NCI-H69 (cell line): ENCODE measurements around the gene TBCEL.
"Not testable (repeated sequence)": the region's sequence is repeated elsewhere in the genome, so short reads cannot be mapped to it uniquely, and the experiment has no call there.

Experiments used
- DNase-seq: peaks from one replicate; lab custom pipeline; 2025; lab: John Stamatoyannopoulos, UW

TBCEL gene, protein sequence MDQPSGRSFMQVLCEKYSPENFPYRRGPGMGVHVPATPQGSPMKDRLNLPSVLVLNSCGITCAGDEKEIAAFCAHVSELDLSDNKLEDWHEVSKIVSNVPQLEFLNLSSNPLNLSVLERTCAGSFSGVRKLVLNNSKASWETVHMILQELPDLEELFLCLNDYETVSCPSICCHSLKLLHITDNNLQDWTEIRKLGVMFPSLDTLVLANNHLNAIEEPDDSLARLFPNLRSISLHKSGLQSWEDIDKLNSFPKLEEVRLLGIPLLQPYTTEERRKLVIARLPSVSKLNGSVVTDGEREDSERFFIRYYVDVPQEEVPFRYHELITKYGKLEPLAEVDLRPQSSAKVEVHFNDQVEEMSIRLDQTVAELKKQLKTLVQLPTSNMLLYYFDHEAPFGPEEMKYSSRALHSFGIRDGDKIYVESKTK

DNA sequence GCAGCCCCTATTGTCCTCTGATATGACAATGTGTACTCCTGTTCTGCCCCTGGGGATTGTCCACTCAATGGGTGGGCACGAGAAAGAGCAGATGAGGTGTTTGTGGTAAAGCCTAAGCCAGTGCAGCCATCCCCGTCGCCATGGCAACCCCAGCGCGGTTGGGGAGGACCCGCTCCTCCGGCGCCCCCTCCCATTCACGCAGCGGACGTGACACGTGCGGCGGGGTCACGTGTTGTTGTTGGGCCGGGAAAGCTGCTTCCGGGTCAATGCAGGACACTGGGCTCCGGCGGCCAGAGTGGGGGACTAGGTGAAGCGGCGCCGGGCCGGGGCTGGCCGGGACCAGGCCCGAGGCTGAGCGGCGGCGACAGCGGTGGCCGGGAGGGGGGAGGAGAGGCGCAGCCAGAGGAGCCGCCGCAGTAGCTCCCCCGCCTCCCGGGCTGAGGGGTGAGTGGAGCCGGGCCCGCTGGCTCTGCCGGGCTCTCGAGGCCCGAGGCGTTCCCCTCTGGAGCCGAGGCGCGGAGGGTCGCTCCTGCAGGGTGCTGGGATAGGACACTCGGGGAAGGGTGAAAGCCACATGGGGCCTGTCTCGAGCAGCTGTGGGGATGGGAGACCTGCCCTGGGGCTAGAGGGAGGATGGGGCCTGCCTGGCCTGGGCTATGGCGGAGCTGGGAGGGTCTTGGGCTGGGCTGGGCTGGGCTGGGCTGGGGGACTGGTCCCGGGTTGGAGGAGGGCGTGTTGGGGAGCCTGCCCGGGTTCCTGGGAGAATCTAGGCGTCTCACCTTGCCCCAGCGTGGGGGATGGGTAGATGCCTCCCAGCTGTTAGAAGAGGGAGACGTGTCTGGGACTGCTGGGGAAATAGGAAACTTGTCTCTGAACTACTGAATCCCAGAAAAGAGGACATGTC, at the start of gene TBCEL:
TSS of gene TBCEL (plus strand) at position 255 of the 904 bp plus-strand sequence. CDS start 21,589 bp downstream, outside the sequence.
- DNase-seq, result peak; percentile 96

- DNase-seq, result no peak
These were observed 49.4 kb upstream of the TBCEL start for GRCh38 chr11:120974466-120974865.

GRCh38 chr11:120974965-120975364, 48.9 kb upstream of the TBCEL start:
- no peak for DNase-seq

DNA sequence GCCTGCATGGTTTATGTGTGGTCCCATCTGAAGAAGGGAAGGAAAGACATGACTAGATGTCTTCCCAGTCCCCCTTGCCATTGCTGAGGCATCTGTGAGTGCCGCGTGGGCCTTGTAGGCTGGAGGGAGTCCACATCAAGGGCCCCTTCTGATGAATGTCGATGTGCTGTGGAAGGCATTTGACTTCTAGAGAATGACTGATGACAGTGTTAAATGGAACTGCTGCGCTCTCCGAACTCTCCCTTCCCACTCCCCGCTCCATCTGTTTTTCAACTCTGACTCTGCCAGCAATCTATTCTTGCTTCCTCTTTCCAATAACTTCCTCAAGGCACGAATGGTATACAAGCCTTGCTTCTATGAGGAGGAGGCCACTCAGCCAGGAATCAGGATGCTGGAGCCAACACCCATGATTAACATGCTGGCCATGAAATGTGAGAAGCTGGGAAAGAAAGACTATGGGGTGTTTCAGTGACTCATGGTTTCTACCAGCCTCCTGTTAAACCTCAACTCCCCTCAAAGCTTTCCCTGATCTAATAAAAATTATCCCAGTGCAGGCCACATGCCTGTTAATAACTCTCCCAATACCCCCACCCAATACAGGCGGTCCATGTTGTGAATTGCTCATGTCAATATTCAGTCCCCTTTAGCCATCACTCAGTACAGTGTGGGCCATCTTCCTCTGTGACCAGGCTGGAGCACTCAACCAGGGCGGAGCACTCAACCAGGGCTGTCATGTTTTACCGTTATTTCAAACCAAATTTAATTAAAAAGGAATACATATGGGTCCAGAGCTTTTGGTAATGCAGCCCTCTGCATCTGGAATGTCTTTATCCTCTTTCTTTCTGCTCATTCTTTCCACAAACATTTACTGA, 46.4 kb upstream of the TBCEL start:
- DNase-seq, result no peak

- DNase-seq, result no peak
These were observed 45.2 kb upstream of the TBCEL start for GRCh38 chr11:120978701-120979100.

GRCh38 chr11:120985718-120986569, 38.0 kb upstream of the TBCEL start:
- DNase-seq, result peak; percentile 90

- DNase-seq, result no peak
These were observed 35.3 kb upstream of the TBCEL start for GRCh38 chr11:120988603-120989002.

- DNase-seq, result no peak
These were observed 31.8 kb upstream of the TBCEL start for GRCh38 chr11:120991830-120992686.

DNA sequence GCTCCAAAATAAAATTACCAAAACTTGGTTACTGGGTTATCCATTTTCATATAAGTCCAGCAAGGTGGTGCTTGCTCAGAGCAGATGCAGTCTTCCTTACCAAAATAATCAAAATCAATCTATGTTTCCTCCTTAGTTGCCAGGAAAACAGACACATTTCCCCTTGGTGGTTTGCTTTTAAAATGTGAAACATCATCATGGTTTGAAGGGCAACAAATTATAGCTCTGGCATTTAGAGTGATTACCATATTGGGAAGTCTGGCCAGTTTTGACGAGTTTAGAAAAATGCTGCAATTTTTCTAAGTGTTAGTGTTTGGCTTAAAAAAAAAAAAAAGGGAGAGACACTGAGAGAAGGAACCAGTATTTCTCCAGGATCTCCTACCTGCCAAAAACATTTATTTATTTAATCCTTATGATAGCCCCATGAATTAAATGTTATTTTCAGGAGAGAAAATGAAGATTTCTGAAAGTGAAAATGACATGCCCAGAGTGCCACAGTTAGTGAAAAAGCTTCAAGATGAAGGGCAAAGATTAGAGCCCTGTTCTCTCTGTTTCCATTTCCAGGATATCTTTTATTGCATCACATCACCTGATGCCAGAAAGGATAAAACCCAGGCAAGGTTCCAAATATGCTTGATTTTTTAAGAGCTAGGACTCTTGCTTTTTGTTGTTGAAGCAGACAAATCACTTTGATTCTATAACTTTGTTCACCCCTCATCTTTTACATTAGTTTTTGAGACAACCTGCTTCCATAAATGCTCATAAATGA, 29.6 kb upstream of the TBCEL start:
- DNase-seq, result no peak

- no peak for DNase-seq
These were observed 28.7 kb upstream of the TBCEL start for GRCh38 chr11:120995184-120995583.

GRCh38 chr11:120996973-120997372, 26.9 kb upstream of the TBCEL start:
- no peak for DNase-seq

DNA sequence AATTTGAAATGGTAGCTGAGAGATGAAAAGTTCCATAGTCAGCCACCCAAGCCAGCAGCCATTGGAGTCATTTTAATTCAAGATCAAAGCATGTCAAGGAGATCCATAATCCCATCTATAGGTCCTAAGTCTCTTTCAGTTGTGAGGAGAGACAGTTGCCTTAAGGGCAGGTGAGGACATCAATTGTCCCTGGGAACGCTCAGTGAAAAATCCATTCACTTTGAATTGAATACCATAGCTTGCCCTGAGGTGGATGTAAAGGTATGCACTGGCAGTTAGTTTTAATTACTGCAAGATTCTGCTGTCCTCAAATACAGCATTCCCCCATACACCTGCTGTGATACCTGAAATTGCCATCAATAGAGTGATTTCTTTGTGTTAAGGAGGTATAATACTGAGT, 25.3 kb upstream of the TBCEL start:
- DNase-seq, result no peak

GRCh38 chr11:121004206-121004840, 19.6 kb upstream of the TBCEL start:
- DNase-seq, result no peak

DNA sequence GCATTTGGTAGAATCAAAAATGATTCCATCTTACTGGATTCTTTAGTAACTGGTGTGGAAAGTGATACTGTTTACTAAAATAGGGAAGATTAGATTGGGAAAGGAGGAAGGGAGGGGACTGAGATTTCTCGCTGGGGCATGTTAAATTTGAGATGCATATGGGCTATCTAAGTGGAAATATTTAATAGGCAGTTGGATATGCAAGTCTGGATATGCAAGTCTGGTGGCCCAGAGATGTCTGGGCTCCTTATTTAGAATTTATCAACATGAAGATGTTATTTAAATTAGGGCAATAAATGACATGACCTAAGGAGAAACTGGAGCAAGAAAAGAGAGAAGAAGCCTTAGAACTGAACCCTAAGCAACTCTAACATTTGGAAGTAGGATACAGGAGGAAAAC, 17.0 kb upstream of the TBCEL start:
- DNase-seq, result no peak

GRCh38 chr11:121008551-121008950, 15.4 kb upstream of the TBCEL start:
- DNase-seq, result no peak

- DNase-seq, result no peak
These were observed 11.8 kb upstream of the TBCEL start for GRCh38 chr11:121012091-121012490.

GRCh38 chr11:121018746-121019145, 5.2 kb upstream of the TBCEL start:
- peak; percentile 64 for DNase-seq

DNA sequence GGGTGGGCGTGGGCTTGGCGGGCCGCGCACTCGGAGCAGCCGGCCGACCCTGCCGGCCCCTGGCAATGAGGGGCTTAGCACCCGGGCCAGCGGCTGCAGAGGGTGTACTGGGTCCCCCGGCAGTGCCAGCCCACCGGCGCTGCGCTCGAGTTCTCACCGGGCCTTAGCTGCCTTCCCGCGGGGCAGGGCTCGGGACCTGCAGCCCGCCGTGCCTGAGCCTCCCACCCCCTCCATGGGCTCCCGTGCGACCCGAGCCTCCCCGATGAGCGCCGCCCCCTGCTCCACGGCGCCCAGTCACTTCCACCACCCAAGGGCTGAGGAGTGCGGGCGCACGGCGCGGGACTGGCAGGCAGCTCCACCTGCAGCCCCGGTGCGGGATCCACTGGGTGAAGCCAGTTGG, 2.2 kb upstream of the TBCEL start:
- DNase-seq, result not testable (repeated sequence)

GRCh38 chr11:121024989-121025388, 1.1 kb downstream of the TBCEL start:
- DNase-seq, result peak; percentile 54
